Naive thymus-derived CD8-positive, alpha-beta T cell (primary cell): Measurements from ENCODE around the gene C16orf90. TPM values are rescaled to one million over a fixed set of nuclear protein-coding genes. Genes with fewer than 3 reads are reported as not detected.
"Not testable (repeated sequence)": the region's sequence is repeated elsewhere in the genome, so short reads cannot be mapped to it uniquely, and the experiment has no call there.

Experiments
- ATAC-seq, 2 donors: fragments of 150-1000 bp; cut with Tn5 transposase in 1 of 2; sonication (Bioruptor Pico), chemical (Tn5 transposase) in 1 of 2; 1 replicate in 1 of 2; 2 replicates in 1 of 2; pipeline ENCODE4 v1.10.0; 2021; ENCODE audit warnings: mild to moderate bottlenecking in 2 of 2, moderate library complexity in 2 of 2
- POLR2A ChIA-PET: fragments of 350-600 bp; sonication (Branson Sonifier 250); formaldehyde crosslinking; loops from one replicate; lab custom pipeline; 2021; ENCODE audit warnings: antibody characterized with exemption; lab: Charles Lee
- DNase-seq, 10 donors: peaks; one replicate each; pipeline versions ENCODE4 v3.0.0 to v3.0.0-alpha.2; 2020 to 2022
- H3K27ac Mint-ChIP-seq, 10 donors: one replicate each; pipeline ENCODE4 v1.8.0; 2020 to 2022; ENCODE audit warnings: mild to moderate bottlenecking in 10 of 10, mixed read lengths in 10 of 10, moderate library complexity in 4 of 10, inconsistent platforms in 1 of 10
- H3K27me3 Mint-ChIP-seq, 5 donors: one replicate each; pipeline ENCODE4 v1.8.0; 2021 to 2022; ENCODE audit warnings: mixed read lengths in 5 of 5
- H3K36me3 Mint-ChIP-seq, 3 donors: one replicate each; pipeline ENCODE4 v1.8.0; 2020 to 2022; ENCODE audit warnings: mixed read lengths in 3 of 3, mild to moderate bottlenecking in 2 of 3, inconsistent platforms in 1 of 3
- H3K4me1 Mint-ChIP-seq, 4 donors: one replicate each; pipeline ENCODE4 v1.8.0; 2021 to 2022; ENCODE audit warnings: mixed read lengths in 4 of 4
- H3K4me3 Mint-ChIP-seq, 10 donors: one replicate each; pipeline ENCODE4 v1.8.0; 2020 to 2022; ENCODE audit warnings: mild to moderate bottlenecking in 10 of 10, mixed read lengths in 10 of 10, moderate library complexity in 6 of 10, inconsistent platforms in 1 of 10
- H3K9me3 Mint-ChIP-seq, 9 donors: one replicate each; pipeline ENCODE4 v1.8.0; 2020 to 2022; ENCODE audit warnings: mixed read lengths in 9 of 9, mild to moderate bottlenecking in 3 of 9, inconsistent platforms in 1 of 9, moderate library complexity in 1 of 9
- polyA plus RNA-seq, 3 donors: library from polyadenylated mRNA; unstranded; fragments of 300-500 nt; fragmentation: Illumina TruSeq; gene quantifications; one replicate each; pipeline ENCODE4 v1.2.3, GENCODE V29; 2021
- total RNA-seq, 8 experiments: library from RNA in 2 of 8; stranded (reverse) in 2 of 8; gene quantifications; one replicate each; pipeline ENCODE4 v1.2.3 and lab custom pipeline; 2021 to 2026

Gene C16orf90
- total and polyA plus RNA-seq, 5 experiments from 2014 or later: 0.26 TPM; not detected in 4

DNA sequence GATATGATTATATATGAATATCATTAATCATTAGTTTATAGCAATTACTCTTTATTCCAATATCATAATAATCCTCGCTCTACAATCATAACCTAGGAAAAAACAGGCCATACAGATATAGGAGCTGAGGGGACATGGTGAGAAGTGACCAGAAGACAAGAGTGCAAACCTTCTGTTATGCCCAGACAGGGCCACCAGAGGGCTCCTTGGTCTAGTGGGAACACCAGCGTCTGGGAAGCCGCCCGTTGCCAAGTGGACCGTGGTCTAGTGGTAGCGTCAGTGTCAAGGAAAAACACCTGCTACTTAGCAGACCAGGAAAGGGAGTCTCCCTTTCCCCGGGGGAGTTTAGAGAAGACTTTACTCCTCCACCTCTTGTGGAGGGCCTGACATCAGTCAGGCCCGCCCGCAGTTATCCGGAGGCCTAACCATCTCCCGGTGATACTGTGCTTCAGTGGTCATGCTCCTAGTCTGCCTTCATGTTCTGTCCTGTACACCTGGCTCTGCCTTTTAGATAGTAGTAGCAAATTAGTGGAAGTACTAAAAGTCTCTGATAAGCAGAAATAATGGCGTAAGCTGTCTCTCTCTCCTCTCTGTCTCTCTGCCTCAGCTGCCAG, 32.0 kb upstream of the C16orf90 start:
- H3K4me3 Mint-ChIP-seq, H3K27me3 Mint-ChIP-seq, H3K9me3 Mint-ChIP-seq, ATAC-seq: not testable (repeated sequence)
- POLR2A ChIA-PET: interaction anchor here (1.2 to 1.5 kb wide), 2 partner anchors 18 to 28 kb away, joined by 4 to 5 read pairs; no protein-coding TSS in a partner anchor
- H3K36me3 Mint-ChIP-seq: peaks cover 0 to 80% (median 24%) of the 10 kb centered on the region in 3 donors
- H3K4me1 Mint-ChIP-seq: peaks cover 9 to 22% (median 15%) of the 10 kb centered on the region in 4 donors
- peak overlapping the region in 5 of 10 donors; percentile 13 to 85 (median 71) for H3K27ac Mint-ChIP-seq
- peak in 7 of 10 donors; percentile 18 to 71 (median 30) for DNase-seq

DNA sequence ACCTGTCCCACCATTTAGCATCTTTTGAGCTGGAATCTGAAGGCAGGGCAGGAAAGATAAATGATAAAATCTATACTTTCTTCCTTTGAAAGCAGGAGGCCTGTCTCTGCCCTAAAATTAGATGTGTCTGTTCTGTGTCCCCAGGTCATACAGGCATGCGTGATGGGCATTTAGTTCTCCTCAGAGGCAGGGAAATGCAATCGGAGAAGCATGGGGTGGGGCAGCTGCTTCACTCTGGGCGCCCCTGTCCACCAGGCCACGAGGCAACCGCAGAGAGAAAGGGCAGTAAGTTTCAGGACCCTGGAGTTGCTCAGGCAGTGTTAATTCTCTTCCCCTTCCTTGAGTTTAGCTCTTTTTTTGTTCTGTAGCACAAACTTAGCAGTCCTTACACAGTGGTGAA, 30.7 kb upstream of the C16orf90 start:
- no peak overlapping the region for H3K4me3 Mint-ChIP-seq
- DNase-seq: no peak
- no peaks in the 10 kb centered on the region for H3K9me3 Mint-ChIP-seq
- H3K36me3 Mint-ChIP-seq: peaks cover 0 to 70% (median 21%) of the 10 kb centered on the region in 3 donors
- peak overlapping the region in 6 of 10 donors; percentile 55 to 77 (median 60) for H3K27ac Mint-ChIP-seq
- H3K27me3 Mint-ChIP-seq: no peaks in the 10 kb centered on the region
- no peak for ATAC-seq
- H3K4me1 Mint-ChIP-seq: peaks cover 9 to 22% (median 15%) of the 10 kb centered on the region in 4 donors
- POLR2A ChIA-PET: no interaction called here

DNA sequence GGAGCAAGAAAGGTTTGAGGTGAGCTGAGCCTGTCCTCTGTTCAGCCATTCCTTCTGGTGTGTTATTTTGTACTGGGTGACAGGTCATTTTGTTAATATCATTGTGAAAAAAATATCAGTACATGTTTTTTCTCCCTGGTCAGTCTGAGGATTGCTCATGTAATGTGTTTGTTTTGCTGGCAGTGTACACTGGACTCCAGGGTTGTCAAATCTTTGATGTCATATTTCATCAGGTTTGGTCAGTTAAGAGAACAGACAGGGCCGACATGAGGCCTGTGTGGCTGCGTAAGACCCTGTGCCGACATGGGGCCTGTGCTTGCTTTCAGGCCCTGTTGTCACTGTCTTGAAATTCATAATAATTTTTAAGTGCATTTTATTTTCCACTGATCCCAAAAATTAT, 28.0 kb upstream of the C16orf90 start:
- DNase-seq (no peak), ATAC-seq (no peak)
- peaks cover 9 to 26% (median 15%) of the 10 kb centered on the region in 4 donors for H3K4me1 Mint-ChIP-seq
- POLR2A ChIA-PET: no interaction called here
- peak overlapping the region in 2 of 10 donors; percentile 17 to 19 for H3K27ac Mint-ChIP-seq
- peaks cover 4 to 77% (median 23%) of the 10 kb centered on the region in 3 donors for H3K36me3 Mint-ChIP-seq
- H3K9me3 Mint-ChIP-seq: no peaks in the 10 kb centered on the region
- no peak overlapping the region for H3K4me3 Mint-ChIP-seq
- H3K27me3 Mint-ChIP-seq: no peaks in the 10 kb centered on the region

DNA sequence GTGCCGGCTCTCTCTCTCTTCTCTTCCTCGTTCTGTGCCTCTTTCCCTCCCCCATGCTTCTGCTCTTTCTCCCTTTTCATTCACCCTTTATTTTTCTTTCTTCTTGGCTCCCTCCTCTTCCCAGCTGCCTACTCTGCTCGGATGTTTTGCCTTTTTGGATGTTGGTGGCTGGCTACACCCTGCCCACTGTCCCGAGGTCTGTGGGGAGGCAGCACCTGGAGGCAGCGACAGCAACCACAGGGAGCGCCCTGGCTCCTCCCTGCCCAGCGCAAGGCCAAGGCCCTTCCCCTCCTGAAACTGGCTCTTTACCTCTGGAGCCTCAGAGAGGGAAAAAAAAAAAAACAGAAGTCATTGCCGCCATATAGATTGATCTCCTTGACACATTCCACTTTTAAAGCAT, 25.6 kb upstream of the C16orf90 start:
- peaks cover 2 to 21% (median 8%) of the 10 kb centered on the region in 4 donors for H3K4me1 Mint-ChIP-seq
- ATAC-seq: no peak
- POLR2A ChIA-PET: interaction anchor here (1.3 kb wide), 1 partner anchor 422 kb away, joined by 3 read pairs; the partner anchor contains the start of gene ZSCAN10
- no peaks in the 10 kb centered on the region for H3K9me3 Mint-ChIP-seq
- DNase-seq: no peak
- peak overlapping the region in 2 of 10 donors; percentile 68 to 76 for H3K27ac Mint-ChIP-seq
- peaks cover 5 to 78% (median 27%) of the 10 kb centered on the region in 3 donors for H3K36me3 Mint-ChIP-seq
- no peaks in the 10 kb centered on the region for H3K27me3 Mint-ChIP-seq
- H3K4me3 Mint-ChIP-seq: no peak overlapping the region

DNA sequence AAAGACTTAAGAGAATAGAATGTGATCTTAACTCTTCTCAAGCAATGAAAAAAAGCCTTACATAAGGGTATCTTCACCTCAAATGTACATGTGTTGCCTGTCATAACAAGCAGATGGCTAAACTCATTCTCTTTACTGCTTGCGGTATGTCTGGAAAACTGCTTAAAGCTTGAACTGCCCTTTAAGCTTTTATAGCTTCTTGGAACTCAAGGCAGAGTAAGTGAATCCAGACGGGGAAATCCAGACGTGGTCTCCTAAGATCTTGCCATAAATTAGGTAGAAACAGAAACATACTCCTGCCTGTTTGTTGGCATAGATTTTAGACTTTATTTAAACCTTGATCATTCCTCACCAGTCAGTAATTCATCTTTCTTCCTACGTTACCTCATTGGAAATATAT, 25.1 kb upstream of the C16orf90 start:
- Mint-ChIP-seq H3K4me1 (peaks cover 2 to 17% (median 7%) of the 10 kb centered on the region in 4 donors), H3K27ac (peak overlapping the region in 2 of 10 donors; percentile 68 to 76), H3K4me3 (no peak overlapping the region), H3K36me3 (peaks cover 5 to 78% (median 27%) of the 10 kb centered on the region in 3 donors), H3K9me3 (no peaks in the 10 kb centered on the region), H3K27me3 (no peaks in the 10 kb centered on the region)
- DNase-seq (no peak), ATAC-seq (no peak)
- POLR2A ChIA-PET: interaction anchor here (1.3 kb wide), 1 partner anchor 421 kb away, joined by 3 read pairs; the partner anchor contains the start of gene ZSCAN10

DNA sequence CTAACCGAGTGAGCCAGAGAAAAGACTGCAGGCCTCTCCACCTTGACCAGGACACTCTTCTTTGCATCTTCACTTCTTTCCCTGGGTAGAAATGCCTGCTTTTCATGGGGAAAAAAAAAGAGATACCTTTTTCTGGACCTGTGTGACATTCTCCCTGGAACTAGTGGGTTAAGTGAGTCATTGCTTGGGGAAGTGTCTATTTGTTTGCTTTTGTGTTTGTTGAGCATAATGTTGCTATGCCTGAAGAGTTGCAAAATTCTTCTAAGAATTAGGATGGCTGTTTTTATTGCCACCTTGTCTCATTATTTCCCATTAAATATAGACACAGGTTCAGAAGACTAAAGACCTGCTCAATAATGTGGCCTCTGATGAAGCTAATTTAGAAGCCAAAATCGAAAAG, 24.3 kb upstream of the C16orf90 start:
- H3K27ac Mint-ChIP-seq: peak overlapping the region in 1 of 10 donors; percentile 79
- no peak for DNase-seq
- no peaks in the 10 kb centered on the region for H3K27me3 Mint-ChIP-seq
- no peaks in the 10 kb centered on the region for H3K9me3 Mint-ChIP-seq
- H3K4me1 Mint-ChIP-seq: peaks cover 2 to 17% (median 8%) of the 10 kb centered on the region in 4 donors
- POLR2A ChIA-PET: interaction anchor here (0.6 kb wide), 1 partner anchor 232 kb away, joined by 3 read pairs; no protein-coding TSS in a partner anchor
- H3K36me3 Mint-ChIP-seq: peaks cover 5 to 78% (median 32%) of the 10 kb centered on the region in 3 donors
- no peak for ATAC-seq
- no peak overlapping the region for H3K4me3 Mint-ChIP-seq

DNA sequence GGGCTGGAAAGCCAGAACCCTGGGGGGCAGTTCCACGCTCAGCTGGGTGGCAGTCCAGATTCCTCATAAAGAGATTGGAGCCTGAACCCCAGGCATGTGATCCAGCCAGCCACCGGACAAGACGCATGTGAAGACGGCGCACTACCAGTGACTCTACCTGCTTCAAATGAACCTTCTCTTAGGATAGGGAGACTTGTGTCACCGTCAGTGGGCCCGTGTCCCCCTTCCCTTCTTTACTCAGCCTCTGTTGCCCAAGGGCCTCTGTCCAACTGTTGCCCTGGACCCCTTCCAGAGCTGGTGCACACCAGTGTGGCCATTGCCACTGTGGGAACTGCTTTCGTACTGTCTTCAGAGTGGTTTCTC, 23.7 kb upstream of the C16orf90 start:
- H3K4me1 Mint-ChIP-seq: peaks cover 2 to 17% (median 10%) of the 10 kb centered on the region in 4 donors
- peaks cover 5 to 78% (median 32%) of the 10 kb centered on the region in 3 donors for H3K36me3 Mint-ChIP-seq
- H3K9me3 Mint-ChIP-seq: no peaks in the 10 kb centered on the region
- H3K4me3 Mint-ChIP-seq: no peak overlapping the region
- ATAC-seq (no peak), DNase-seq (no peak)
- H3K27me3 Mint-ChIP-seq: no peaks in the 10 kb centered on the region
- POLR2A ChIA-PET: interaction anchor here (0.6 kb wide), 2 partner anchors 25 to 233 kb away, joined by 3 to 5 read pairs; no protein-coding TSS in a partner anchor
- peak overlapping the region in 1 of 10 donors; percentile 79 for H3K27ac Mint-ChIP-seq

DNA sequence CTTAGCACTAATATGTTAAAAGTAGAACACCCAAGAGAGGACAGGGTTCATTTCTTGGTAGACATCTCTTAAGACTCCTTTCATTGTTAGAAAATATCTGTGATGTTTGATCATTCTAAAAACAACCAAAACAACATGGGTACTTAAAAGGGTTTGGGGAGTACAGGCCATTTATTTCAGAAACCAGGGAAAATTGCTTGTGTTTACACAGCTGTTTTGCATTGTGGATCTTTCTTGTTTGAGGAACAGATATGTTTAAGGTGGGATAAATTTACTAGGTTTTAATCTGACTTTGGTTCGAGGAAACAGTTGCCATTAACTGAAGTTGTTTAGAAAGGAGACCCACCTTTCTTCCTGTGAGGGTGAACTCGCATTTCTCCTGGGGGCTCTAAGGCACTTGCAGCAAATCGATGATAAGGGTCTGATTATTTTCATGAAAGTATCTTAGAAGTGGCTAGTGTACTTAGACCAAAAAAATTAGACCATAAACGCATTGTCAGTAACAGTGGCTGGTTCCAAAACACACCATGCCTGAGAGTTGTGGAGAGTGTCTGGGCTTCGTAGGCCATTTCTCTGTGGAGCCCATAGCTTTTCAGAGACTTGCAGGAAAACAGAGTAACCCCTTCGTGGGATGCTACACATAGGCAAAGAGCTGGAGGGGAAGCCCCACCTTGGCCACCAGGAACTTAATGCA, 23.1 kb upstream of the C16orf90 start:
- DNase-seq (no peak), ATAC-seq (no peak)
- POLR2A ChIA-PET: interaction anchor here (0.6 kb wide), 1 partner anchor 25 kb away, joined by 5 read pairs; no protein-coding TSS in a partner anchor
- no peaks in the 10 kb centered on the region for H3K9me3 Mint-ChIP-seq
- no peak overlapping the region for H3K4me3 Mint-ChIP-seq
- peaks cover 2 to 22% (median 13%) of the 10 kb centered on the region in 4 donors for H3K4me1 Mint-ChIP-seq
- peaks cover 5 to 78% (median 31%) of the 10 kb centered on the region in 3 donors for H3K36me3 Mint-ChIP-seq
- H3K27ac Mint-ChIP-seq: no peak overlapping the region
- H3K27me3 Mint-ChIP-seq: no peaks in the 10 kb centered on the region

DNA sequence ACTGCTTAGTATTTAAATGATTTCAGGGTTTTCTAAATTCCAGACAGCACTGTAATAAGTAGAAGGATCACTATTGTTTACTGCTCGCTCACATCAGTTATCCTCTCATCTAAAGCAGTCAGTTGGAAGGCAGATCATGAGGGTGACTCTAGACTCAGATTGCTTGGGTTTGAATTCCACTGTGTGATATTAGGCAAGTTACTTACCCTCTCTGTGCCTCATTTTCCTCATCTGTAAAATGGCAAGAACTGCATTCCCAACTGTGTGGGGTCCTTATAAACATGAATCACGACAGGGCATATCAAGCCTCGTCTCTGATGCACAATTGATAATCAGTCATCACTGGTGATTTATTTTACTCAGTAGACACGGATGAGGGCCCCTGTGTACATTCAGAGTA, 20.6 kb upstream of the C16orf90 start:
- POLR2A ChIA-PET: no interaction called here
- no peak overlapping the region for H3K4me3 Mint-ChIP-seq
- peaks cover 5 to 86% (median 30%) of the 10 kb centered on the region in 3 donors for H3K36me3 Mint-ChIP-seq

DNA sequence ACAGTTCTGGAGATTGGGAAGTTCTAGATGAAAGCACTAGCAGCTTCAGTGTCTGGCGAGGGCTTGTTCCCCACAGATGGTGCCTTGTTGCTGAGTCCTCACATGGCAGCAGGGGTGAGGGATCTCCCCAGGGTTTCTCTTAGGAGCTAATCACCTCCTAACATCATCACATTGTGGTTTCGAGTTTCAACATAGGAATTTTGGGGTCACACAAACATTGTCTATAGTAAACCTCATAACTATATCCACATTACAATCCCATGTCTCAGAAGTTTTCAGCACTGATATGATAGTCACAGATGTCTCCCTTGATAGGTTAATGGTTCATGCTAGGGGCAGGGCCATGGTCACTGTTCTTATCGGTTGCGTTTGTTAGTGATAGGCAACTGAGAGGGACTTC, 19.3 kb upstream of the C16orf90 start:
- Mint-ChIP-seq H3K27me3 (no peaks in the 10 kb centered on the region), H3K4me1 (peaks cover 11 to 51% (median 34%) of the 10 kb centered on the region in 4 donors), H3K4me3 (no peak overlapping the region), H3K36me3 (peaks cover 5 to 80% (median 27%) of the 10 kb centered on the region in 3 donors), H3K27ac (peak overlapping the region in 4 of 10 donors; percentile 11 to 67 (median 60)), H3K9me3 (no peaks in the 10 kb centered on the region)
- ATAC-seq (no peak), DNase-seq (no peak)
- POLR2A ChIA-PET: interaction anchor here (2.3 to 3.2 kb wide), 2 partner anchors 10 to 14 kb away, joined by 11 to 12 read pairs; partner anchors contain the start of gene CLUAP1

More for the DNA sequence above, 20.6 kb upstream of the C16orf90 start:
- Mint-ChIP-seq H3K27ac (no peak overlapping the region), H3K4me1 (peaks cover 6 to 39% (median 22%) of the 10 kb centered on the region in 4 donors), H3K27me3 (no peaks in the 10 kb centered on the region), H3K9me3 (no peaks in the 10 kb centered on the region)
- ATAC-seq (no peak), DNase-seq (no peak)

DNA sequence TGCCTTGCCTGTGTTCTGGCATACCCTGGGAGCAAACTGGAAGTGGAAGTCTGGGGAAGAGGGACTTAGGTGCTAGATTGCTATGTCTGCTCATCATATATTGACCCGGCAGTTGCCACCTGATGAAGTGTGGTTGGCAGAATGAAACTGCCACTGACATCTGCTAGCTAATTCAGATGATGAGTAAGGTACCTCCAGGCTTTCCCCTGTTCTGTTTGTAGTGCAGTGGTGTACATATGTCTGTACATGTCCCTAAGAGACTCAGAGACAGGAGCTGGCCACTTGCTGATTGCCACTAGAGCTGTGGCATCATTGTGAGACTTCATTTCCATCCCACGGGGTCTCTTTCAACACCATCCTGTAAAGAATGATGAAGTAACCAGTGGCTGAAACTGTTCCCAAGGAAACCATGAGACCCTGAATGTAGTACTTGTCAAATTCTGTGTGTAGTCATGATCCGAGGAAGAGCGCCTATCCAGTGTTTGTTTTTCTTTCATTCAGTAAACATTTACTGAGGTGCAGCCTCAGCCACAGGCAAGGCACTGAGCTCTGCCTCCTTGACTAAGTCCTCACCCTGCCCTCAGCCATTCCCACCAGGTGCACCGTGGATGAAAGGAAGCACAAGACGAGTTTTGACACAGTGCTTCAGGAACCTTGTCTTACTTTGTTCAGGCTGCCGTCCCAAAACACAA, 18.7 kb upstream of the C16orf90 start:
- no peak for ATAC-seq
- H3K36me3 Mint-ChIP-seq: peaks cover 5 to 74% (median 22%) of the 10 kb centered on the region in 3 donors
- H3K27ac Mint-ChIP-seq: peak overlapping the region in 6 of 10 donors; percentile 52 to 79 (median 62)
- POLR2A ChIA-PET: interaction anchor here (0.5 to 3.2 kb wide), 3 partner anchors 10 to 392 kb away, joined by 3 to 12 read pairs (median 11); partner anchors contain the start of gene CLUAP1
- no peaks in the 10 kb centered on the region for H3K9me3 Mint-ChIP-seq
- peaks cover 14 to 53% (median 36%) of the 10 kb centered on the region in 4 donors for H3K4me1 Mint-ChIP-seq
- H3K27me3 Mint-ChIP-seq: no peaks in the 10 kb centered on the region
- no peak for DNase-seq
- H3K4me3 Mint-ChIP-seq: no peak overlapping the region
